Right kidney (tissue), 9 donors: ENCODE results near the gene DAAM1.

Source experiments
- DNase-seq: peaks from one replicate; pipeline ENCODE4 v3.0.0-alpha.2; 2016
- long read RNA-seq, 8 donors: transcript quantifications; one replicate each; lab custom pipeline, GENCODE V29; 2026

DAAM1 gene
- long read RNA-seq, donor 1, partial matches to known transcripts, result 0 of 4 reads
- long read RNA-seq, donor 1, other reads (novel, unspliced or antisense), result 0 of 4 reads
- long read RNA-seq, donor 2, full-length matches to known transcripts, result 3 of 3 reads
- long read RNA-seq, donor 2, partial matches to known transcripts, result 0 of 3 reads
- long read RNA-seq, donor 2, other reads (novel, unspliced or antisense), result 0 of 3 reads
- long read RNA-seq, donor 3, partial matches to known transcripts, result 0 of 4 reads
- long read RNA-seq, donor 3, other reads (novel, unspliced or antisense), result 0 of 4 reads
- long read RNA-seq, donor 4, partial matches to known transcripts, result 0 of 6 reads
- long read RNA-seq, donor 4, other reads (novel, unspliced or antisense), result 0 of 6 reads
- long read RNA-seq, donor 5, full-length matches to known transcripts, result 5 of 22 reads
- long read RNA-seq, donor 5, partial matches to known transcripts, result 0 of 22 reads
- long read RNA-seq, donor 5, other reads (novel, unspliced or antisense), result 17 of 22 reads
- long read RNA-seq, donor 6, partial matches to known transcripts, result 0 of 7 reads
- long read RNA-seq, donor 6, other reads (novel, unspliced or antisense), result 0 of 7 reads
- long read RNA-seq, donor 7, result 0 reads
- long read RNA-seq, donor 8, full-length matches to known transcripts, result 8 of 8 reads
- long read RNA-seq, donor 8, partial matches to known transcripts, result 0 of 8 reads
- long read RNA-seq, donor 8, other reads (novel, unspliced or antisense), result 0 of 8 reads

GRCh38 chr14:59188461-59189090 is at the start of gene DAAM1:
Gene DAAM1 (plus strand): TSS chr14:59188667. CDS start chr14:59263478, 74,811 bp downstream.
- peak; percentile 96 for DNase-seq

- no peak for DNase-seq
Observed at GRCh38 chr14:59139324-59139723, 49.1 kb upstream of the DAAM1 start.

GRCh38 chr14:59140106-59140843 is 48.2 kb upstream of the DAAM1 start:
- peak; percentile 32 for DNase-seq

GRCh38 chr14:59146484-59146883 is 42.0 kb upstream of the DAAM1 start:
- DNase-seq, result no peak

- no peak for DNase-seq
Observed at GRCh38 chr14:59147007-59147406, 41.5 kb upstream of the DAAM1 start.

- no peak for DNase-seq
Observed at GRCh38 chr14:59148334-59148900, 40.0 kb upstream of the DAAM1 start.

GRCh38 chr14:59150990-59151389 is 37.5 kb upstream of the DAAM1 start:
- DNase-seq, result no peak

- DNase-seq, result no peak
Observed at GRCh38 chr14:59154373-59154772, 34.1 kb upstream of the DAAM1 start.

GRCh38 chr14:59155886-59156285 is 32.6 kb upstream of the DAAM1 start:
- DNase-seq, result no peak

- DNase-seq, result no peak
Observed at GRCh38 chr14:59159169-59159568, 29.3 kb upstream of the DAAM1 start.

- no peak for DNase-seq
Observed at GRCh38 chr14:59160506-59160905, 28.0 kb upstream of the DAAM1 start.

- peak; percentile 60 for DNase-seq
Observed at GRCh38 chr14:59161561-59162175, 26.8 kb upstream of the DAAM1 start.

- no peak for DNase-seq
Observed at GRCh38 chr14:59166258-59166657, 22.2 kb upstream of the DAAM1 start.

GRCh38 chr14:59175404-59175803 is 13.1 kb upstream of the DAAM1 start:
- no peak for DNase-seq

GRCh38 chr14:59176765-59177164 is 11.7 kb upstream of the DAAM1 start:
- no peak for DNase-seq

- no peak for DNase-seq
Observed at GRCh38 chr14:59177262-59177661, 11.2 kb upstream of the DAAM1 start.

GRCh38 chr14:59181791-59182190 is 6.7 kb upstream of the DAAM1 start:
- no peak for DNase-seq

GRCh38 chr14:59182641-59183040 is 5.8 kb upstream of the DAAM1 start:
- no peak for DNase-seq

- no peak for DNase-seq
Observed at GRCh38 chr14:59183150-59183549, 5.3 kb upstream of the DAAM1 start.

- no peak for DNase-seq
Observed at GRCh38 chr14:59184396-59184795, 4.1 kb upstream of the DAAM1 start.

GRCh38 chr14:59185676-59186075 is 2.8 kb upstream of the DAAM1 start:
- no peak for DNase-seq

GRCh38 chr14:59186306-59186705 is 2.2 kb upstream of the DAAM1 start:
- DNase-seq, result no peak
